Measurements from ENCODE around the gene MCF2L. TPM values are rescaled to one million over a fixed set of nuclear protein-coding genes. Genes with fewer than 3 reads are reported as not detected.

Gene MCF2L
- total RNA-seq, 1 donor from 2014 or later = 83.0 TPM

Other genes starting within 250 kb of the MCF2L start
- not detected for gene F7, start 136.6 kb downstream of the MCF2L start, total RNA-seq (ENCODE audit: unreplicated experiment)
- 0.74 TPM for gene F10, start 153.6 kb downstream of the MCF2L start, total RNA-seq (ENCODE audit: unreplicated experiment)
- gene PROZ, start 189.4 kb downstream of the MCF2L start, total RNA-seq (ENCODE audit: unreplicated experiment) = not detected
- 48.4 TPM for gene PCID2, start 239.5 kb downstream of the MCF2L start, total RNA-seq (ENCODE audit: unreplicated experiment)
- 43.2 TPM for gene CUL4A, start 240.4 kb downstream of the MCF2L start, total RNA-seq (ENCODE audit: unreplicated experiment)